Measurements from ENCODE around the gene DOCK9. TPM values are rescaled to one million over a fixed set of nuclear protein-coding genes. Genes with fewer than 3 reads are reported as not detected.
A peak's percentile ranks its signal among the peaks of the same experiment; 100 is the strongest.

DOCK9 gene
- total RNA-seq, 2 donors from 2014 or later: 107 to 117 TPM

GRCh38 chr13:98988780-98989179 is 10.9 kb upstream of the DOCK9 start:
- Histone ChIP-seq H3K27ac (no peak overlapping the region), H3K27me3 (replicated peaks; ENCODE audit: insufficient read depth) (no peaks in the 10 kb centered on the region), H3K4me3 (no peak overlapping the region), H3K4me1 (replicated peaks) (no peaks in the 10 kb centered on the region), H3K36me3 (no peaks in the 10 kb centered on the region), H3K9me3 (no peaks in the 10 kb centered on the region)
- no peak for DNase-seq (ENCODE audit: low spot score)
- intact Hi-C loops (cut with DNase I): no loop called here
- TF ChIP-seq POLR2A (IDR thresholded peaks at IDR 0.05) (no peak), CTCF (IDR thresholded peaks at IDR 0.05) (no peak), POLR2AphosphoS5 (IDR thresholded peaks at IDR 0.05) (no peak)
- WGBS: 79% methylated on average over 6 of the region's 6 CpGs

GRCh38 chr13:98988277-98988676 is 10.4 kb upstream of the DOCK9 start:
- no peaks in the 10 kb centered on the region for H3K4me1 ChIP-seq (replicated peaks)
- H3K9me3 ChIP-seq: no peaks in the 10 kb centered on the region
- WGBS: 62% methylated on average over 5 of the region's 5 CpGs
- no peak overlapping the region for H3K27ac ChIP-seq
- no peaks in the 10 kb centered on the region for H3K36me3 ChIP-seq
- intact Hi-C loops (cut with DNase I): no loop called here
- H3K27me3 ChIP-seq (replicated peaks; ENCODE audit: insufficient read depth): no peaks in the 10 kb centered on the region
- no peak overlapping the region for H3K4me3 ChIP-seq
- TF ChIP-seq POLR2AphosphoS5 (IDR thresholded peaks at IDR 0.05) (no peak), POLR2A (IDR thresholded peaks at IDR 0.05) (no peak), CTCF (IDR thresholded peaks at IDR 0.05) (no peak)
- no peak for DNase-seq (ENCODE audit: low spot score)

GRCh38 chr13:98987275-98987674 is 9.4 kb upstream of the DOCK9 start:
- intact Hi-C loops (cut with DNase I): no loop called here
- WGBS: 43% methylated on average over 6 of the region's 6 CpGs
- DNase-seq (ENCODE audit: low spot score): no peak
- no peaks in the 10 kb centered on the region for H3K36me3 ChIP-seq
- no peak overlapping the region for H3K27ac ChIP-seq
- no peak overlapping the region for H3K4me3 ChIP-seq
- no peak for TF ChIP-seq POLR2AphosphoS5 (IDR thresholded peaks at IDR 0.05)
- H3K9me3 ChIP-seq: no peaks in the 10 kb centered on the region
- no peaks in the 10 kb centered on the region for H3K4me1 ChIP-seq (replicated peaks)
- H3K27me3 ChIP-seq (replicated peaks; ENCODE audit: insufficient read depth): no peaks in the 10 kb centered on the region

- H3K27ac ChIP-seq: no peak overlapping the region
- TF ChIP-seq POLR2A (IDR thresholded peaks at IDR 0.05) (no peak), CTCF (IDR thresholded peaks at IDR 0.05) (no peak), POLR2AphosphoS5 (IDR thresholded peaks at IDR 0.05) (no peak)
- no peak for DNase-seq (ENCODE audit: low spot score)
- no peaks in the 10 kb centered on the region for H3K36me3 ChIP-seq
- no peaks in the 10 kb centered on the region for H3K9me3 ChIP-seq
- no peaks in the 10 kb centered on the region for H3K4me1 ChIP-seq (replicated peaks)
- WGBS: 74% methylated on average over 8 of the region's 8 CpGs
- intact Hi-C loops (cut with DNase I): no loop called here
- H3K4me3 ChIP-seq: no peak overlapping the region
- H3K27me3 ChIP-seq (replicated peaks; ENCODE audit: insufficient read depth): no peaks in the 10 kb centered on the region
Measured at GRCh38 chr13:98986226-98986846, 8.5 kb upstream of the DOCK9 start.

GRCh38 chr13:98985591-98985990 is 7.7 kb upstream of the DOCK9 start:
- Histone ChIP-seq H3K27me3 (replicated peaks; ENCODE audit: insufficient read depth) (no peaks in the 10 kb centered on the region), H3K27ac (peak overlapping the region in 1 of 2 donors; percentile 30), H3K9me3 (no peaks in the 10 kb centered on the region), H3K4me3 (no peak overlapping the region), H3K36me3 (no peaks in the 10 kb centered on the region), H3K4me1 (replicated peaks) (no peaks in the 10 kb centered on the region)
- no peak for DNase-seq (ENCODE audit: low spot score)
- intact Hi-C loops (cut with DNase I): no loop called here
- WGBS: 94% methylated on average over 6 of the region's 6 CpGs
- no peak for TF ChIP-seq CTCF (IDR thresholded peaks at IDR 0.05)
- no peak for TF ChIP-seq POLR2A (IDR thresholded peaks at IDR 0.05)
- TF ChIP-seq POLR2AphosphoS5 (IDR thresholded peaks at IDR 0.05): no peak

Data from prostate gland (tissue), 2 donors.